Eye (tissue), 1 donor: ENCODE data around the gene EPC2.

ENCODE experiments used
- DNase-seq: peaks from one replicate; pipeline ENCODE4 v3.0.0-alpha.2; 2015

Gene EPC2

DNA sequence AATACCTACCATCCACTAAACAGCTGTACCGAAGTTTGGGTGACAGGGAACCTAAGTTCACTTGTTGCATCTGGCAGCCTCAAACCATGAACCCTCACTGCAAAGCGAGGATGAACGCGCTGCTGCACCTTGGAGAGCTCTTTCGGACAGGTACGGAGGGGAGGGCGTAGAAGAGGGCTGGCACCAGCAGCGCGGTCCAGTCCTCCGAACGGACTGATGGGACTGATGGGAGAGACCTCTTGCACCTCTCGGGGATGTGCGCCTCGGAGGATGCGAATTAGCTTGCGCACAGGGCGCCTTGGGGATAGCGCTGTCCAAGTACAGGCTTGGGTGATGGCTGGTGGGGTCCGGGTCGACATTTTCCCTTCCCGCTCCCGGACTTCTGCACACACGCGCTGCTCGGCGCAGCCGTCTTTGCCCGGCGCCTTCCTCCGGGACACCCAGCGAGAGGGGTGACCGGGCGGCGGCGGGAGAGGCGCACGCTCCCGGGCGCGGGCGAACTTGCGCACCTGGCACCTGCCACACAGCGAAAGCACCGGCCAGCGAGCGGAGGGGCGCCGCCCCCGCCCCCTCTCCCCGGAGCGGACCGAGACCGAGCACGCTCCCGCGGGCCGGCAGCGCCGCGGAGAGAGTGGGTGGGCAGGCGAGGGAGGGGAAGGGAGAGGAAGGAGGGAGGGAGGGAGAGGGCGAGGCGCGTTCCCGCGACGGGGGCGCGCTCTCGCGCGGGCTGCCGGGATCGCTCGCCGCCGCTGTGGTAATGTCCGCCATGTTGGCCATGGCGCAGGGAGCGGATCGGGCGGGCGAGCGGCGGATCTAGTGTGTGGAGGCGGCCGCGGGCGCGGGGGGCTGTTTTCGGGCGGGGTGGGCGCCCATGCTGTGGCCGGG lies at the start of gene EPC2:
TSS of gene EPC2 (plus strand) at position 754 of the 885 bp plus-strand sequence. CDS start 267 bp downstream, outside the sequence.
- peak; percentile 95 for DNase-seq

DNA sequence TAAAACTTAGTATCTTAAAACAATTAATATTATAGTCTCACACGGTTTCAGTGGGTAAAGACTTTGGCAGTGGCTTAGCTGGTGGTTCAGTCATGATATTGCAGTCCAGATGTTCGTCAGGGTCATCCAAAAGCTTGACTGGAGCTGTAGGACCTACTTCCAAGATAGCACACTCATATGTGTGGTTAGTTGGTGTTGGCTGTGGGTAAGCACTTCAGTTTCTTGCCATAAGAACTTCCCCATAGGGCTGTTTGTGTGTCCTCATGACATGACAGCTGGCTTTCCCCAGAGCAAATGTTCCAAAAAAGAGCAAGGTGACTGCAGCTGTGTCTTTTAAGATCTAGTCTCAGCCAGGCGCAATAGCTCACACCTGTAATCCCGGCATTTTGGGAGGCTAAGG lies 48.5 kb upstream of the EPC2 start:
- no peak for DNase-seq

GRCh38 chr2:148599109-148599991 lies 45.2 kb upstream of the EPC2 start:
- DNase-seq = no peak

- no peak for DNase-seq
Measured at GRCh38 chr2:148602885-148603561, 41.5 kb upstream of the EPC2 start.

GRCh38 chr2:148603562-148603920 lies 41.0 kb upstream of the EPC2 start:
- no peak for DNase-seq

DNA sequence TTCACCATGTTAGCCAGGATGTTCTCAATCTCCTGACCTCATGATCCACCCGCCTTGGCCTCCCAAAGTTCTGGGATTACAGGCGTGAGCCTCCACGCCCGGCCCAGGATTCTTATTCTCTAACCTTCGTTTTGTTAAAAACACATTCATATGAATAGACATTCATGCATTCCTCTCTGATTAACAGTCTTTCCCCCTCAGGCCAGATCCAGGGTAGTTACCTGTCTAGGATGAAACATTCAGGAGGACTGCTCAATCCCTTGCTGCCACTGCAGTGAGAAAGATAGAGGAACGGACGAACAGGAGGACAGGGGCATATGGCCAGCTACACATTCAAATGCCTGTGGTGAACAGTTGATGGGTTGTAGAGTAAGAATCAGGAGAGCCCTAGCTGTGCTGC lies 39.6 kb upstream of the EPC2 start:
- DNase-seq = no peak

DNA sequence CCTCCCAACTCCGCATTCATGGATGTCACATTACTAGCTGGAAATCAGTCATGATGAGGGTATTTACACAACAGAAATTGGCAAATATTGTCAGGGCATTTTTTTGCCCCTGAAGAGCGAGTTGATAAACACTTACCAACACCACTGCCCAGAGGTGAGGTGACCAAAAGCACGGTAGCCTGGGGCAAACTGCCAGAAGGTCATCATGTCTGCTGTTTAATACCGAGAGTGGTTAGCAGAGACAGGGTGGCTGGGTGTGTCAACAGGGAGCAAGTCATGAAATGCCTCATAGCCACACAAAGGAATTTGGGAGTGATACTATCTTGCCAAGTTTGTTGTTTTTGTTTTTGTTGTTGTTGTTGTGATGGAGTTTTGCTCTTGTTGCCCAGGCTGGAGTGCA lies 37.0 kb upstream of the EPC2 start:
- no peak for DNase-seq

- DNase-seq = no peak
Measured at GRCh38 chr2:148613231-148614013, 31.1 kb upstream of the EPC2 start.

DNA sequence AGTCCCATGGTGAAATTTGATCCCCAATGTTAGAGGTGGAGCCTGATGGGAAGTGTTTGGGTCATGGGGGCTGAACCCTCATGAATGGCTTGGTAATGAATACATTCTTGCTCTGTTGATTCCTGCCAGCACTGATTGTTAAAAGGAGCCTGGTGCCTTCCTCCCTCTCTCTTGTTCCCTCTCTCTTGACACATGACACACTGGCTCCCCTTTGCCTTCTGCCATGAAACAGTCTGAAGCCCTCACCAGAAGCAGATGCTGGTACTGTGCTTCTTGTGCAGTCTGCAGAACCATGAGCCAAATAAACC lies 30.6 kb upstream of the EPC2 start:
- DNase-seq = peak; percentile 18

- DNase-seq = peak; percentile 60
Measured at GRCh38 chr2:148614322-148615049, 30.1 kb upstream of the EPC2 start.

- DNase-seq = peak; percentile 30
Measured at GRCh38 chr2:148615381-148615841, 29.1 kb upstream of the EPC2 start.

DNA sequence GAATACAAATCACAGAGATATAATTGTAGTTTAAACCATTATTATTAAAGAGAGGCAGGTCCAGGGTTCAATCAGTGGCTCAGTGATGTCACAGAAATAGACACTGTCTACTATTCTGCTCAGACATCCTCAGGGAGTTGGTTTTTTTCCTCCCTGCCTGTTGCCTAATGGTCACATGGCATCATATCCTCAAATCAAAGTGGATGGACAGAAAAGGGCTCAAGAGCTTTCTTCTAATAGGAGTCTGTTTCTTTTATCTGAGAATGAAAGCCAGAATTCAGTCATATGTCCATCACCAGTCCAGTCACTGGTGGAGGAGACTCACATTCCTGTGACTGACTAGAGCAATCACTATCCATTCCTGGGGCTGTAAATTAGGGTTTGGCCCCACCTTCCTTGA lies 27.9 kb upstream of the EPC2 start:
- DNase-seq = no peak

DNA sequence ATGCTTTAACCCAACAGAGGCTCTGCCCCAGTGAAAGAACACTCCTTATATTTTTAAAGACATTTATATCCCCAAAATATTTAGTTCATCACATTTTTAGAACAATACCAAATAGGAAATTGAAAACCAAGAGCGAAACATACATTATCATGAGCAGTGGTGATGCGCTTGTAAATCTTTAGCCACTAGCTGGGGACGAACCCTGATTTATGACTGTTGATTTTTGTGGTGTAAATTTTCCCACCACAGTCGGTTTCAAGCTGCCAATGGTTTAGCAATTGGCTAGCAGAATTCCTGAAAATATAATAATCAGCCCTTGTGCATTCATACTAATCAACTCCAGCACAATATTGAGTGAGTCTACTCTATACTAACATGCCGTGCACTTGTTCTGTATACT lies 27.3 kb upstream of the EPC2 start:
- DNase-seq = no peak

DNA sequence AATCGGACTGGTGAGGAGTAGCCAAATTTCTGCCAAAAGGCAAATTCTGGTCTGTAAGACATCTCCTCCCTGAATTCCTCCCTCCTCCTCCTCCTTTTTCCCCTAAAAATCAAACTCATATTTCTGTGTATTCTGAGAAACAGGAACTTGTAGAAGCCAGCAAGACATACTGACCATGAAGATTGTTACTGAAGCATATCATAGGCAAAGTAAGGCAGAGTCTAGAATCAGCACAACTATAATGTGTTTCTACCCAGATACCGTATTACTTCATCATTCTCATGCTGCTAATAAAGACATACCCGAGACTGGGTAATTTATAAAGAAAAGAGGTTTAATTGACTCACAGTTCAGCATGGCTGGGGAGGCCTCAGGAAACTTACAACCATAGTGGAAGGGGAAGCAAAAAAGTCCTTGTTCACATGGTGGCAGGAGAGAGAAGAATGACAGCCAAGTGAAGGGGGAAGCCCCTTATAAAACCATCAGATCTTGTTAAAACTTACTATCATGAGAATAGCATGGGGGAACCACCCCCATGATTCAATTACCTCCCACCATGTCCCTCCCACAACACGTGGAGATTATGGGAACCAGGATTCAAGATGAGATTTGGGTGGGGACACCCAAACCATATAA lies 24.9 kb upstream of the EPC2 start:
- DNase-seq = no peak

- DNase-seq = no peak
Measured at GRCh38 chr2:148622366-148622765, 22.2 kb upstream of the EPC2 start.

DNA sequence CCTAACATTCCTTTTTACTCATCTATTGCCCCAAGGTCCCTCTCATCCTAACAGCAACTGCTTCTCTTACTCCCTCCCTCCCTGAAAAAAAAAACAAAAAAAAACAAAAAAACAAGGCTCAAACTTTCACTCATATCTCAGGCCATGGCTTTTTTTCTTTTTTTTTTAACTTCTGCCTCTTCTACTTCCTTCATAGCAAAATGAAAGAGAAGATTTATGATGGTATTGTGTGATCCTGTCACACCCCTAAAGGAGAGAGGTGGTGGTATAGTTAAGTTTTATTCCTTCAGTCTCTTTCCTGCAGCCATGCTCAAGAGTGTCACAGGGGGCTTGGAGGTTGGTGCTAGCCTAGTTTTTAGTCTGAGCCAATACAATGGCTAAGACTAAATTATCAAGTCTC lies 21.5 kb upstream of the EPC2 start:
- DNase-seq = no peak

DNA sequence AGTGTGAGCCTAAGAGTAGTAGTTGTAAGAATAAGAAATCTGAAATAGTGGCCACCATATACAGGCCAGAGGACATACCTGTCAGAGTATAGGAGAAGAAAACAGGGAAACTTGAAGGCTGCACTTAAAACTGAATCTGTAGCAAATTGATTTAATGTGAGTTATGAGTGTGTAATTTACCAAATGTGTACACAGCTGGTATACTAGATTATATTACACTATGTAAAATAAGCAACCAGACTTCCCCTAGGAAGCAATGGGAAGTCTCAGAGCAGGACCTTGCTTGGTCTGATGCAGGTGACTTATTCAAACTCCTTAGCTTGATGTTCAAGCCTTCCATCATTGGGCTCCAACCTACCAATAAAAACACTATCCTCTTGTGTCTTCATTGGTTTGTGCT lies 17.3 kb upstream of the EPC2 start:
- no peak for DNase-seq

DNA sequence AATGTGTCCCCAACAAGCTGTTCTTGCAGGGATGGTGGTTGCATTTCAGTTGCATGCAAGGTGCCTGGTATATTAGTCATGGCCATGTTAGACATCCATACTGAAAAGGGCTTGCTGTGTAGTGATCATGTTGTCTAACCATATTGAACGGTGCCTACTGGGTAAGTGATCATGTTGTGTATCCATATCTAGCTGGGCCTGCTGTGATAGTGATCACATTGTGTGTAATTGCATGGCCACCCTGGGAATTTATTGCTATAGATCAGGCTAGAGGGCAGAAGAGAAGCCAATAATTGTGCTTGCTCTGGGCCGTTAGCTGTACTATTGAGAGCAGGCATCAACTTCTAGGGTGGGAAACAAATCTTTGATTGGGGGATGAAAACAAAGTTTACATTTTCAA lies 9.8 kb upstream of the EPC2 start:
- DNase-seq = peak; percentile 42

DNA sequence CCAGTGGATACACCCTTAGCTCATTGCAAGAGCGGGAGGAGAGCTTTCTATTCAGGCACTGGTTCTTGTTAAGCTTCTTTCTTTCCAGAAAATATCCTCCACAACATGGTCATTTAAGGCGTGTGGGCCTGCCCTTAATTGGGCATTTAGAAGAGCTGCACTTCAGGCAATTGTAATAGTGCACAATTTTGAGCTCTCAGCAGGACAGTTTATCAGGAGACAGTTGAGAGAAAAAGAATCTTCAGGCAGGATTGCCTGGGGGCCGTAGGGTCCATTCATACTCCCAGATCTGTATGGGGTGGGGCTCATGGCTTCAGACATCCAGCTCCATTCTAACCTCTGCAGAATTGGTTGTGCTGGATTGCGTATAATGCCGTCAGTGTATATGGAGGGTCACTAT lies 6.0 kb upstream of the EPC2 start:
- no peak for DNase-seq

- DNase-seq = no peak
Measured at GRCh38 chr2:148640767-148641166, 3.8 kb upstream of the EPC2 start.

GRCh38 chr2:148642112-148642744 lies 2.3 kb upstream of the EPC2 start:
- DNase-seq = no peak
